Endothelial cell of hepatic sinusoid (primary cell): ENCODE data around the gene FAM184B.
"Not testable (repeated sequence)": the region's sequence is repeated elsewhere in the genome, so short reads cannot be mapped to it uniquely, and the experiment has no call there.

Experiments used
- in situ Hi-C: cut with HindIII; loops from 2 replicates; pipeline ENCODE4 v1.10.0; 2017; ENCODE audit warnings: low sequenced_read_pairs

FAM184B gene

GRCh38 chr4:17690135-17690534 lies 91.3 kb downstream of the FAM184B start:
- in situ Hi-C loops, result no loop called here

GRCh38 chr4:17688011-17688441 lies 93.4 kb downstream of the FAM184B start:
- in situ Hi-C loops, result no loop called here

DNA sequence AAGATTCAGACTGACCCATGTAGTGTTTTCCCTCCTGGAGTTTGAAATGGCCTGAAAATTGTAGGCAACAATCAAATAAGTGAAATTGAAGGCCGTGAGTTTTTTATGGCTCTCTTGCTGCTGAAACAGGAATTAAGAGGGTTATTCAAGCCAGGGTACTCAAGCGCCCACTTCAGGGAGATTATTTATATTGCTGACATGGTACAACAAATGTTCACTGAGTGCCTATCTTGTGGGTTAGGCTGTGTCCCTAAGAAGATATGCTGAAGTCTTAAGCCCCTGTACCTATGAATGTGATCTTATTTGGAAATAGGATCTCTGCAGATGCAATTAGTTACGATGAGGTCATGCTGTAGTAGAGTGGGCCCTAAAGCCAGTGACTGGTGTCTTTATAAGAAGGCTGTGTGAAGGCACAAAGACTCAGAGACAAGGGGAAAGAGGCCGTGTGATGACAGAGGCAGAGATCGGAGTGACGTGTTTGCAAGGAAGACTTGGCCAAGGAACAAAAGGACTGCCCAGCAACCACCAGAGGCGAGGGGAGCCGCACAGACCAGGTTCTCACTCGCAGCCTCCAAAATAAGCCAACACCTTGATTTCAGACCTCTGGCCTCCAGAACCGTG lies 94.1 kb downstream of the FAM184B start:
- in situ Hi-C loops, result no loop called here

- in situ Hi-C loops, result not testable (repeated sequence)
Observed at GRCh38 chr4:17684648-17685047, 96.8 kb downstream of the FAM184B start.

GRCh38 chr4:17682222-17682566 lies 99.2 kb downstream of the FAM184B start:
- in situ Hi-C loops, result no loop called here

- in situ Hi-C loops, result no loop called here
Observed at GRCh38 chr4:17681281-17682221, 99.9 kb downstream of the FAM184B start.

DNA sequence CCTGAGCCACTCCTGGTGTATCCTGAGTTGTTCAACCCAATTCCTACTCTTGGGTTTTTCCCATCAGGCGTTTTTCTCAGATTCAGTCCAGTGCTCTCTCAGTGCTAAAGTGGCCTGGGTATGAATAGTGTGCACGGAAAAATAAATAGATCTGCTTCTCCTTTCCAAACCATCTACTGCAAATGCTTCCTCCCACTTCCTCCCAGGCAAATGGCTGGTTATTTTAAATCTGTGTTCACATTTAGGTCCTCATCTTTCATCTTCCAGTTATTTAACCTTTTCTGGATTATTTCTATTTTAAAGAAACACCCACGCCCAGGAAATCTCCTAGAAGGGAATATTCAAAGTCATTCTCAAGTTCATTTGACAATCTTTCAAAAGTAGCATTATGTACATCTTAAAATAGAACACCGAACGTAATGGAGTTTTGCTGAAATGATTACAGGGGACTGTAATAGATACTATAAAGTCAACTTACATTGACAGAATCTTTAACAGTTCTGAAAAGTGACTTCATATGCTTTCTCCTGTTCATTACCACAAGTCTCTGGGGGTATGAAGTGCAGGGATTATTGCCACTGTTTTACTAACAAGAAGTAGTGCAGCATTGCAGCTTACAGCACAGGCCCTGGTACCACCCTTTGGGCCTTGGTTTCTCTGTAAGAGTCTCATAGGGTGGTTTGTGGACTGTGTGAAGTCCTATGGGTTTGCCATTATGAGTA lies 100.7 kb downstream of the FAM184B start:
- in situ Hi-C loops, result no loop called here

DNA sequence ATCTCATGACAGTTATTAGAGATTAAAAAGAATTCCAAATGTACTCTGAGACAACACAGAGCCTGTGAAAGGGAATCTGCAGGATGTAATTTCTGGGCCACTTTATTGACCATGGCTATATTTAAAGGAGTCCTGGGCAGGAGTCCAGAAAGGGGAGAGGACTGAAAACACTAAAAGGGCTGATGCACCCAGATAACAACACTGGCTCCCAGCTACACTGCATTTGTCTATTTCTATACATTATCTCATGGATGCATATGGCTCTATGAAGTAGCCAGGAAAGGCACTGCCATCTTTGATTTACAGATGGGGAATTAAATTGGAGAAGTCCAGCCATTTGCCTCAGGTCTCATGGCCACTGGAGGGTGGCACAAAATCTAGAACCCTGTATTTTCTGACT lies 111.0 kb downstream of the FAM184B start:
- in situ Hi-C loops, result no loop called here

- in situ Hi-C loops, result no loop called here
Observed at GRCh38 chr4:17667653-17668201, 113.7 kb downstream of the FAM184B start.

DNA sequence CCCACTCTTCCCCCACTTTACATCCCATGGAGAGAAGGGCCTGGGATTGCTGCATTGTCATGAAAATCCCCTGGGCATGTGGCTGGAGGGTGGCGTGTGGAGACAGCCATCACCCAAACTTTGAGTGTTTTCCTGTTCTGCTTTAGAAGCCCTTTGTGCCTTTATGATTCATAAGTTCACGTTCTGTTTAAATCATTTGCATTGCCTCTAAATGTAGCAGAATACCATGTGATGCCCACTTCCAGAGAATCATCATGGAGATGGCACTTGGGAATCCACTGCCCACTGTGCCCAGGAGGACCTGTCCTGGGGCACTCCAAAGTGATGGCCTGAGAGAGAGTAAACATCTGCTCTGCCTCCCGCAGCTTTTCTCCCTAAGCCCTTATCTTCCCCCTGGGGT lies 114.2 kb downstream of the FAM184B start:
- in situ Hi-C loops, result no loop called here

DNA sequence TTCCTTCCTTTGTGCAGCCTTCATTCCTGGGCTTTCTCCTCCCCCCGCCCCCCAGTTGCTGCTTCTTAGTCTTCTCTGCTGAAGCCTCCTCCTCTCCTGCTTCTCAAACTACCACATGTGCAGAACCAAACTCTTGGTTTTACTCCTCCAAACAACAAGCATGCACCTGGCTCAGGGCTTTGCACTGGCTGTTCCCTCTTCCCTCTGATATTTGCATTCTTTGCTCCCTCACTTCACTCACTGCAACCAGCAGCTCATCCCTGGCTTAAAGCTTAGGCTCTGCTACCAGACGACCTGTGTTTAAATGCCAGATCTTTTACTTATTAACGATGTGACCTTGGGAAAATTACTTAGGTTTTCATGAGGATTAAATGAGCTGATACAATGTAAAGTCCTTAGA lies 115.6 kb downstream of the FAM184B start:
- in situ Hi-C loops, result no loop called here

DNA sequence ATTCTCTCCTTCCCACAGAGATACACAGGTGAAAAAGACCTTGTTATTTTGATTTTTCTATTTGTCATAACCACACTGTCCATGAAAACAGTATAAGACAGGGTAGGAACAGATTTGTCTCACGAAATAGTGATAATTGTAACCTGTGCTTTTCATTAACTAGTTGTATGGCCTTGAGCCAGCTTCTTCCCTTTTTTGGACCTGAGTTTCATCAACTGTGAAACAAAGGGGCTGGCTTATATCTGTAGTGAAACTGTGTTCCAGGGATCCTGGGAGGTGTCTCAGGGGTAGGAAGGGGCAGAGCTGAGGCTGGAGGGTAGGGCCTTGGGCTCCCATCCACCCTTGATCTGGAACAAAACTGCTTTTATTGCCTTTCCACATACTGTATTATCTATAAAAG lies 116.1 kb downstream of the FAM184B start:
- in situ Hi-C loops, result no loop called here

DNA sequence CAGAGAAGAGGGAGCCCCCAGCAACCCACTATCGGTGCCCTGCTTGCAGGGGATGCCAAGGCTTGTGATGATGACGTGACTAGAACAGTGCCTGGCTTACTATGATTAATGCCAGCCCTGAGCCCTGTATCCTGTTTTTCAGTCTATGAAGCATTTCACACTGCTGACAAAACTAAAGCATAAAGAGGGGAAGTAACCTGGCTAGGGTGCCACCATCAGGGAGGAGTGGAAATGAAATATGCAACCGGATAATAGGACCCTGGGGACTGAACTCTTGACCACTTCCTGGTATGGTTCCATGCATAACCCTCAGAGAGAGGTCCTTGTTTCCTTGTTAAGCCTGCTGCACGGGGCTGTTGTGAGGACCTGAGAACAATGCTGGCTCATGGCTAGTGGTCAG lies 116.7 kb downstream of the FAM184B start:
- in situ Hi-C loops, result no loop called here

- in situ Hi-C loops, result no loop called here
Observed at GRCh38 chr4:17662694-17663093, 118.7 kb downstream of the FAM184B start.

- in situ Hi-C loops, result not testable (repeated sequence)
Observed at GRCh38 chr4:17659196-17659595, 122.2 kb downstream of the FAM184B start.

DNA sequence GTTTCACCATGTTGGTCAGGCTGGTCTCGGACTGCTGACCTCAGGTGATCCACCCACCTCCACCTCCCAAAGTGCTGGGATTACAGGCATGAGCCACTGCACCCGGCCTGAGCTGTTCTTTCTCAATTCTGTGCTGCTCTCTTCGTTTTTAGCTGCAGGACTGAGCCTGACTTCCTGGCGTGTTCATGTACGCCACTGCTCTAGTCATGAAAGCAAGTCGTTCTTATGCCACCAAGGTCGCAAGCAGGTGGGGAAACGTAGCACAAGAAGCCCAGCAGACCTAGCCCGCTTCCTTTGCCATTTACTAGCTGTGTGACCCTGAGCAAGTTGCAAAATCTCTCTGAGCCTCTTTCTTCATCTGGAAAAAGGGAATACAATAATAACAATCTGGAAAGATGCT lies 123.6 kb downstream of the FAM184B start:
- in situ Hi-C loops, result no loop called here

- in situ Hi-C loops, result no loop called here
Observed at GRCh38 chr4:17657090-17657489, 124.3 kb downstream of the FAM184B start.

DNA sequence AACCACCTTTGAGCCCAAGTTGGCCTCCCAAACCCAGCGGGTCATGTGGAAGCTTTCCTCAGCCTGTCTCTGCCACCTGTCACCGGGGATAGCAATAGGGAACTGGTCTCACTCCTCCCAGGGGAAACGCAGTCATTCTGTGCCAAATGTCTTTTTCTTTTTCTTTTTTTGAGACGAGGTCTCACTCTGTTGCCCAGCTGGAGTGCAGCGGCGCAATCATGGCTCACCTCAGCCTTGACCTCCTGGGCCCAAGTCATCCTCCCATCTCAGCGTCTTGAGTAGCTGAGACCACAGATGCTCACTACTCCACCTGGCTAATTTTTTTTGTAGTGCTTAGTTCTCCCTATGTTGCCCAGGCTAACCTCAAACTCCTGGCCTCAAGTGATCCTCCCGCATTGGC lies 126.7 kb downstream of the FAM184B start:
- in situ Hi-C loops, result no loop called here

DNA sequence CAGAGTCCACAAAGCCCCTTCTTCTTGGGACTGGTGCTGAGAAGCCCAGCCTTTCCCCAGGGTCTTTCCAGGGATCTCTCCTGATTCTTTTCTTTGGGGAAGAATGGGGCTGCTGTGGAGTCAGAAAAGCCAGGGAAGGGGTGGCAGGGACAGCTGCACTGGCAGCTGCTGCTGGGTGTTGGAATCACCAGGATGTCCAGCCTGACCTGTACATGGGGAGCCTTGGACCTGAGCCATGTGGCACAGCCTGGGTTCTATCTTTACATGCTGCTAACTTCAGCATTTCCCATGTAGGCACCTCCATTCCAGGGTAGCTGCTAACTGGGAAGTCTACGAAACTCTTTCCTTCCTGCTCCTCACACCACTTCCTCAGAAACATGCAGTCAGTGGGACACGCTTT lies 131.0 kb downstream of the FAM184B start:
- in situ Hi-C loops, result no loop called here

GRCh38 chr4:17647927-17648326 lies 133.5 kb downstream of the FAM184B start:
- in situ Hi-C loops, result no loop called here

GRCh38 chr4:17647176-17647806 lies 134.1 kb downstream of the FAM184B start:
- in situ Hi-C loops, result no loop called here
